Erythroblast (primary cell): ENCODE data around the gene SLC9C1.

ENCODE experiments used
- GATA1 ChIP-seq: IDR thresholded peaks from 2 replicates; pipeline ENCODE4 v1.6.1; 2011; ENCODE audit warnings: low read depth, mild to moderate bottlenecking, control low read depth, low read length, moderate library complexity
- POLR2A ChIP-seq: IDR thresholded peaks from 2 replicates; pipeline ENCODE4 v1.6.1; 2011; ENCODE audit warnings: mild to moderate bottlenecking, low read length

DNA sequence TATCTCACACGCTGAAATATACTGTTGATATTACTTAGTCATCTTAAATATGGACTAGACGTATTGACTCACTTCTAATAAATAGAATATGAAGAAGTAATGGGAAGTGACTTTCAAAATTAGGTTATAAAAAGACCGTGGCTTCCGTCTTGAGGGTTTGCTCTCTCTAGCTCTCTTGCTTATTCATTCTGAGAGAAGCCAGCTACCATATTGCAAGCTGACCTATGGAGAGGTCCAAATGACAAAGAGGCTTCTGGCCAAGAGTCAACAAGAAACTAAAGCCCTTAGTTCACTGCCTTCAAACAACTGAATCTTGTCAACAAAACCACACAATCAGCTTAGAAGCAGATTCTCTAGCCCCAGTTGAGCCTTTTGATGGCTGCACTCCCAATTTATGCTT, 46.1 kb downstream of the SLC9C1 start:
- TF ChIP-seq POLR2A (no peak), GATA1 (no peak)
